Ramos (cell line): ENCODE data around the gene H1-8.
"Not testable (repeated sequence)": the region's sequence is repeated elsewhere in the genome, so short reads cannot be mapped to it uniquely, and the experiment has no call there.

ENCODE experiments used
- in situ Hi-C: fragments of 300-500 bp; cut with MboI; formaldehyde crosslinking; loops from one replicate; pipeline ENCODE4 v1.14.3; 2022; ENCODE audit warnings: low sequenced_read_pairs; ENCODE audit not compliant: unreplicated experiment

The H1-8 gene

GRCh38 chr3:129514110-129514509 is 28.9 kb upstream of the H1-8 start:
- in situ Hi-C loops: no loop called here

DNA sequence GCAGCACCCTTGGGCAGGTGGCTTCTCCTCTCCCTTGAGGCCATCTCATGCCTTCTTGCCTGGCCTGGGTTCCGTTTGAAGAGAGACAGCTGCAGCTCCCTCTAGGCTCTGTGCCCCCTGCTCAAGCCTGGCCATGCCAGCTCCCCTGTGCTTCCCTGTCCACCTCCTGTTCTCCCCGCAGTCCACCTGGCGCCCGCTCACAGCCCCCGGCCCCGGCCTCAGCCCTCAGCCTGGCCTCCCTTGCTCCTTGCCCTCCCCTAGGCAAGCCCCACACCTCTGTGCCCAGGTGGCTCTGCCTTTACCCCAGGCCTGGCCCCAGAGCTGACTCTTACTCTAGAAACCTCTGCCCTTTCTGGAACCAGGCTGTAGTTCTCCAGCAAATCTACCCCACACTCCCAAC is 28.4 kb upstream of the H1-8 start:
- in situ Hi-C loops: no loop called here

DNA sequence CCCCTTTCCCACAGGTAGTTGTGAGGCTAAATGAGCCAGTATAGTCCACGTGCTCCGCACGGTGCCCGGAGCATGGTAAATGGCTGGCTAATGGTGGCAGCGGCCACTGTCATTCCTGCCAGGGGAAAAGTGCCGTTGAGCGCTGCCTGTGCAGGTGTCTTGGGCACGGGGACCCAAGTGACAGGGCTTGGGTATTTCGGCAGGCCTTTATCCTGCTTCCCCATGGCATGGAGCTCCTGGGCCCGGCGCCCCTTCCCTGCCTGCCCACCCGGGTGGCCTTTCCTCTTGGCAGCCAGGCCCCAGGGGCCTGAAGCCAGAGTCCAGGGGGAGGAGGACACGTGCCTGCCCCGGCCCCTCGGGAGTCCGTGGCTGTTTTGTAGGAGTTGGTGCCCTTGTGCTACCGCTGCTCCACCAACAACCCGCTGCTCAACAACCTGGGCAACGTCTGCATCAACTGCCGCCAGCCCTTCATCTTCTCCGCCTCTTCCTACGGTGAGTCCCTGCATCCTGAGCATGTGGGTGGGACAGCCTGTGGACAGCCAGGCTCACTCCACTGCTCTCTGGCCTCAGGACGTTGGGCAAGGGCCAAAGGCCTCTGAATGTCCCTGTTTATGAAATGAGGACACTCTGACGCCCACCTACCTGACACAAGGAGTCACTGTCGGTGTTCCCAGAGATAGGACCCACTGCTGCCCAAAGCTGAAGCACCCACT is 27.7 kb upstream of the H1-8 start:
- in situ Hi-C loops: not testable (repeated sequence)

DNA sequence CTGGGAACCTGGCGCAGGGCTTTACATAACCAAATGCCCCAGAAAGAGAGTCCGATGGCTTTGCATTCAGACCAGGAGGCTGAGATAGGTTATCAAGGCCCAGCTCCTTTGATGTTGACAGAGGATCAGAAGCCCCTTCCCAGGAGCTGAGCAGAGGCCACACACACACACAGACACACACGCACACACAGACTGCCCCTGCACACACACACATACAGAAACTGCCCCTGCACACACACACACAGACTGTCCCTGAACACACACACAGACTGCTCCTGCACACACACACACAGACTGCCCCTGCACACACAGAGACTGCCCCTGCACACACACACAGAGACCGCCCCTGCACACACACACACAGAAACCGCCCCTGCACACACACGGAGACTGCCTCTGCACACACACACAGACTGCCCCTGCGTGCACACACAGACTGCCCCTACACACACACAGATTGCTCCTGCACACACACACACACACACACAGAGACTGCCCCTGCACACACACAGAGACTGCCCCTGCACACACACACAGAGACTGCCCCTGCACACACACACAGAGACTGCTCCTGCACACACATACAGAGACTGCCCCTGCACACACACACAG is 27.0 kb upstream of the H1-8 start:
- in situ Hi-C loops: not testable (repeated sequence)

DNA sequence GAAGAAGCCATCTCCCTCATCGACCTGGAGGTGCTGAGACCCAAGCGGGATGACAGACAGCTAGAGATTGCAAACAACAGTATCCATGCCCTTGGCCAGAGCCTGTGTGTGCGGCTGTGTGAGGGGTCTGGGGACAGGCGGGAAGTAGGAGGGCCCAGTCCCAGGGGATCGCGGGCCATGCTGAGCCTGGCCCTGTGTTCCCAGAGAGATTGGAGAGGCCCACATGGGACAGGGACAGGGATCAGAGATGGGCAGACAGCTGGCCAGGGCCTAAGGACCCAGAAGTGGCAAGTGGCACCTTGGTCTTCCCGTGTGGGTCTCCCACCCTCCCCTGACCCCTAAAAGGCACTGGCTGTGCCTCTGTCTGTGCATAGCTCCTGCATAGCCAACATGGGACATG is 25.5 kb upstream of the H1-8 start:
- in situ Hi-C loops: no loop called here

- in situ Hi-C loops: no loop called here
Measured at GRCh38 chr3:129518038-129518561, 24.9 kb upstream of the H1-8 start.

DNA sequence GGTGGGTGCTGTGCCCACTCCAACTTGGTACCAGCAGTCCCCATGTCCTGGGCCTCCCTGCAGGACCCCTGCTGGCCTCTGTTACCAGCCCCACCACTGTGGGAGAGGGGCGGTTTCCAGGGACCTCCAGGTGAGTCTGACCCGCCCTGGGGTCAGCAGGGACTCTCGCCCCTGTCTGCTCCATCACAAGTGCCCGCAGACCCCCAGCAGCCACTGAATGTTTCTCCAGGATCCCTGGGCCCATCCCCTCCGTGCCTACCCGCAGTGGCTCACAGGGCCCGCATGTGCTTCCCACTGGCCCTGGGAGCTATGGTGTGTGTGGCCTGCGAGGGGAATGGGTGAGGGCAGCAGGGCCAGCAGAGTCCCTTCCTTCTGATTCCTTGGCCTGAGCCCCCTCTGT is 24.4 kb upstream of the H1-8 start:
- in situ Hi-C loops: no loop called here

- in situ Hi-C loops: no loop called here
Measured at GRCh38 chr3:129519449-129519848, 23.5 kb upstream of the H1-8 start.

DNA sequence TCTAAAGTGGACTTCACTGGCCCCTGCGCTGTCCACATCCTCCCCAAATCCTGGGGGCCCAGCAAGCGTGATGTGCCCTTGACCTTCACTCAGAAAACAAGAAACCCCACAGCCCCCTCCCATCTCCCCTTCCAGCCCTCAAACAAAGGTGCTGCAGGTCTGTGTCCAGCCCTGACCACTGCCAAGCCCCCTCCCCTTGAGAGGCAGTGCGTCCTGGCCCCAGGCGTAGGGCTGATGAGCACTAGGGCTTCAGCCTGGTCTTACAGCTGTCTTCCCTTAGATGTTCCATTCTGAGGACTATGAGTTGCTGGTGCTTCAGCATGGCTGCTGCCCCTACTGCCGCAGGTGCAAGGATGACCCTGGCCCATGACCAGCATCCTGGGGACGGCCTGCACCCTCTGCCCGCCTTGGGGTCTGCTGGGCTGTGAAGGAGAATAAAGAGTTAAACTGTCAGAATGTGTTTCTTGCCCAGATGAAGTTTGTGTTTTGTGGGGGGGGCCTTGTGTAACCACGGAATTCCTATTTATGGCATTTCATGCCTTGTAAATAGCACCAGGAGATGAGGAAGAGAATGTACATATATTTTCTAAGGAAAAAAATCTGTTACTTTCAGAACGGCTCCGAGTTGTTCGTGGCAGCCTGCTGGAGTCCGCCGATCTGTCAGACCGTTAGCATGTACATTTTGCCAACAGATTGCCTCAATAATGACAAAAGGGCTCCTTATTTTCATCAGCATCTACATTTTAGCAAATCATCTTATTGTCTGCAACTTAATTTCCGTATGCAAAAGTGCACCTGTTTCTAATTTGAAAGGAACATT is 22.9 kb upstream of the H1-8 start:
- in situ Hi-C loops: no loop called here

- in situ Hi-C loops: no loop called here
Measured at GRCh38 chr3:129520960-129521359, 22.0 kb upstream of the H1-8 start.

DNA sequence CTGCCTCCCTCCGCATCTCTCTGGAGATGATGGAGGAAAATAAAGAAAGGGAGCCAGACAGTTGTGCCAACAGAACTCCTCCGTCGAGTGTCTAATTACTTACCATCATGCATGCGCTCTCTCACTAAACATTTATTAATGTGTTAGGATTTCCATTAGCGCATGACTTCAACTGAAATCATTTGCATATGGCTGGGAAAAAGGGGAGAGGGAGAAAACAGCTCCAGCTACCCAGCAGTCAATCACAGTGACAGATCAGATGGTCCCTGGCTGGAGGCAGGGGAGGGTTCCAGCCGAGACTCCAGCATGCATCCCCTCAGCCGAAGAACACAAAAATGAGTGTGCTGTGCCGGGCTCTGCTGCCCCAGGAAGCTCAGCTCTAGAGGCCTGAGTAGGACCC is 21.4 kb upstream of the H1-8 start:
- in situ Hi-C loops: no loop called here

- in situ Hi-C loops: no loop called here
Measured at GRCh38 chr3:129522953-129523352, 20.0 kb upstream of the H1-8 start.

DNA sequence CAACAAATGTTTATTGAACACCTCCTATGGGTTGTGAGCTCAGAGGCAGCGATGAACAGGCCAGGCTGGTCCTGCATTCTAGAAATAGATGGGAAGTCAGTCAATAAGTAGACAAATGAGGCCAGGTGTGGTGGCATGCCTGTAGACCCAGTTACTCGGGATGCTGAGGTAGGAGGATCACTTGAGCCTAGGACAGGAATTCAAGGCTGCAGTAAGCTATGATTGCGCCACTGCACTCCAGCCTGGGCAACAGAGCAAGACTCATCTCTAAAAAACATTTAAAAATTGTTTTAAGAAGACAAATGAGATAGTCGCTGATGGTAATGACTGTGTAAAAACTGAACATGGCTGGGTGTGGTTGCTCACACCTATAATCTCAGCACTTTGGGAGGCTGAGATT is 18.9 kb upstream of the H1-8 start:
- in situ Hi-C loops: no loop called here

- in situ Hi-C loops: no loop called here
Measured at GRCh38 chr3:129525341-129525968, 17.5 kb upstream of the H1-8 start.

DNA sequence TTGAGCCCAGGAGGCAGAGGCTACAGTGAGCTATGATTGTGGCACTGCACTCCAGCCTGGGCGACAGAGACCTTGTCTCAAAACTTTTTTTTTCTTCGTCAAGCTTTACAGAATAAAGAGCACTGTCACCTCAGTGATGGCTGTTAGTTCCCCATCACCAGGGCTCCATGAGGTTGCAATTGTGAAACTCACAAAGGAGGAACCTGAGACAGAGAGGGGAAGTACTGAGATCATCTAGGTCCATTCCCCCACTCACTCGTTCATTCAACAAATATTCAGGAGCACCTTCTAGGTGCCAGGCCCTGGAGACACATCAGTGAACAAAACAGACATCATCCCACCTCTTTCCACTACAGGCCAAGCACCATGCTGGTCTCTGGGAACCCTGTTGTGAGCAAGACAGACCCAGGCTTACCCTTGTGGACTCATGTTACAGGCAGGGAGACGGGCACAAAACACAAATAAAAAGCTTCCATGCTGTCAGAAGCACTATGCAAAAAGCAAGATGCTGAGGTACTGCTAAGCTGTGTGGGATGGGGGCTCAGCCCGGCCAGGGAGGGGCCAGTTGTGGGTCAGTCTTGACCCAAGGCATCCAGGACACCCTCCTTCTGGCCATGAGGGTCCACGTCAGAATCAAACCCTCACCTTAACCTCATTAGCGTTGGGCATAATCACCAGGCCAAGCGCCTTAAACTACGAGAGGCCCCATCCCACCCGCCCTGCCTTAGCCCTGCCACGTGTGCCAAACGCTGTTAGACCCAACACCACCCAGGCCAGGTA is 16.7 kb upstream of the H1-8 start:
- in situ Hi-C loops: no loop called here

DNA sequence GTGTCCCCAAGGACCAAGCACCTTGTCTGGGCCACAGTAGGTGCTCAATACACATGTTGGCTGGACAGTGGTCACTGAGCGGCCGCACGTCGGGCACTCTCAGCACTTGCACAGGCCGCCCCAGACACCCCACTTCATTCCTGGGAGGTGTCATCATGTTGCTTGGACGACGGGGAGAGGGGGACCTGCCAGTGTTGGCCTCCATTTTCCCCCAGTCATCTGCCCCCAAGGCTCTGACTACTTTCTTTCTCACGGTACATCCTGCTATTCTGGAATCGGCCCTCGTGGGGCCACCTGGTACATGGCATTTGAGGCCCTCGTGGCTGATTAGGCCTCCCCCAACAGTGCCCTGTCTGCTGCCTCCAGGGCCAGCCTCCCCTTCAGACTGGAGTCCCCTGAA is 15.7 kb upstream of the H1-8 start:
- in situ Hi-C loops: no loop called here

- in situ Hi-C loops: no loop called here
Measured at GRCh38 chr3:129528589-129529100, 14.3 kb upstream of the H1-8 start, which contains the start of gene RHO. Gene RHO (plus strand): TSS chr3:129528639. CDS start chr3:129528734, 95 bp downstream.

GRCh38 chr3:129529436-129530210 is 13.4 kb upstream of the H1-8 start:
- in situ Hi-C loops: no loop called here

GRCh38 chr3:129530251-129530791 is 12.7 kb upstream of the H1-8 start:
- in situ Hi-C loops: no loop called here
